GM12878 (cell line): Measurements from ENCODE around the gene ASGR2. TPM values are rescaled to one million over a fixed set of nuclear protein-coding genes. Genes with fewer than 3 reads are reported as not detected.

Experiments
- ATAC-seq: fragments of 200-7000 bp; cut with Tn5 transposase; 3 replicates; pipeline ENCODE4 v1.9.1; 2020; ENCODE audit warnings: mild to moderate bottlenecking, moderate library complexity
- BruUV-seq: library from RNA; stranded (reverse); fragments of 400-500 nt; replicated peaks from 2 replicates; lab custom pipeline; 2021; lab: Mats Ljungman, UMichigan
- CTCF ChIA-PET: fragments of 300-600 bp; sonication (Branson Sonifier 250); formaldehyde crosslinking; extraction: SDS; loops from one replicate; lab custom pipeline; 2021; ENCODE audit warnings: inconsistent platforms; lab: Yijun Ruan, JAX
- POLR2A ChIA-PET: fragments of 350-600 bp; formaldehyde crosslinking; extraction: SDS; loops from one replicate; lab custom pipeline; 2021; ENCODE audit warnings: inconsistent platforms; lab: Charles Lee
- RAD21 ChIA-PET: fragments of 300-600 bp; sonication (Branson Sonifier 250); formaldehyde crosslinking; loops from one replicate; lab custom pipeline; 2023; ENCODE audit warnings: antibody characterized with exemption; ENCODE audit not compliant: unreplicated experiment; lab: Charles Lee
- SMC1A ChIA-PET: fragments of 300-600 bp; sonication (Branson Sonifier 250); formaldehyde crosslinking; loops from one replicate; lab custom pipeline; 2023; ENCODE audit not compliant: unreplicated experiment, uncharacterized antibody; lab: Charles Lee
- DNase-seq: peaks from one replicate; pipeline ENCODE4 v3.0.0-alpha.2; 2011; ENCODE audit warnings: low read depth, low spot score
- FAIRE-seq: peaks from 3 replicates; lab custom pipeline; 2011; peaks lifted over from hg19 to GRCh38; lab: Jason Lieb, UNC
- H2AFZ ChIP-seq: 2 replicates; pipeline ENCODE4 v1.6.0; 2011; ENCODE audit warnings: low read depth, low read length, control low read depth; ENCODE audit not compliant: control insufficient read depth
- H3K27ac ChIP-seq: 2 replicates; pipeline ENCODE4 v1.5.1; 2011; ENCODE audit warnings: control low read depth; ENCODE audit not compliant: control insufficient read depth, insufficient read depth
- H3K27me3 ChIP-seq, 2 experiments: replicated peaks in 1 of 2; 2 replicates each; pipeline versions ENCODE4 v1.6.0 to v1.6.1; 2011; ENCODE audit warnings: low read length in 1 of 2; ENCODE audit not compliant: control insufficient read depth in 2 of 2, insufficient read depth in 2 of 2
- H3K36me3 ChIP-seq, 2 experiments: 2 replicates each; pipeline ENCODE4 v1.5.1; 2011; ENCODE audit warnings: low read length in 1 of 2; ENCODE audit not compliant: control insufficient read depth in 2 of 2, insufficient read depth in 2 of 2
- H3K4me1 ChIP-seq: 2 replicates; pipeline ENCODE4 v1.6.1; 2011; ENCODE audit warnings: mild to moderate bottlenecking, low read length, moderate library complexity, mixed read lengths; ENCODE audit not compliant: control insufficient read depth, insufficient read depth
- H3K4me2 ChIP-seq: 2 replicates; pipeline ENCODE4 v1.6.0; 2011; ENCODE audit warnings: control low read depth; ENCODE audit not compliant: control insufficient read depth, insufficient read depth
- H3K4me3 ChIP-seq: fragments of 200-600 bp; sonication (generic); 2 replicates; pipeline ENCODE4 v1.5.1; 2016
- H3K79me2 ChIP-seq: 2 replicates; pipeline ENCODE4 v1.6.0; 2011; ENCODE audit warnings: low read length; ENCODE audit not compliant: control insufficient read depth, insufficient read depth
- H3K9ac ChIP-seq: 2 replicates; pipeline ENCODE4 v1.8.0; 2011; ENCODE audit warnings: low read length, control low read depth, mixed read lengths; ENCODE audit not compliant: control insufficient read depth, insufficient read depth
- H3K9me3 ChIP-seq: replicated peaks from 3 replicates; pipeline ENCODE4 v1.5.1; 2011; ENCODE audit warnings: mild to moderate bottlenecking, low read length; ENCODE audit not compliant: control insufficient read depth, insufficient read depth
- H4K20me1 ChIP-seq: 2 replicates; pipeline ENCODE4 v1.6.0; 2011; ENCODE audit not compliant: control insufficient read depth, insufficient read depth
- CBFB ChIP-seq: IDR thresholded peaks from 2 replicates; pipeline ENCODE4 v1.6.1; 2016; ENCODE audit warnings: antibody characterized with exemption, low read depth
- EZH2 ChIP-seq: IDR thresholded peaks from 2 replicates; pipeline ENCODE4 v1.6.1; 2012; ENCODE audit warnings: low read depth, mild to moderate bottlenecking, control low read depth, inconsistent platforms, low read length, borderline replicate concordance; ENCODE audit not compliant: control insufficient read depth
- NR2C2 ChIP-seq: IDR thresholded peaks from 2 replicates; pipeline ENCODE4 v1.6.1; 2011; ENCODE audit warnings: borderline replicate concordance, low read depth; ENCODE audit not compliant: control insufficient read depth, insufficient read length
- POLR2AphosphoS2 ChIP-seq: IDR thresholded peaks from 2 replicates; pipeline ENCODE4 v1.6.1; 2011; ENCODE audit warnings: low read depth, mild to moderate bottlenecking, low read length, improper control_type of control experiment, moderate library complexity
- RAD21 ChIP-seq: IDR thresholded peaks from 2 replicates; pipeline ENCODE4 v1.6.1; 2011; ENCODE audit warnings: mild to moderate bottlenecking, low read depth, low read length, moderate library complexity; ENCODE audit not compliant: insufficient read depth
- SUZ12 ChIP-seq: fragments of 200-600 bp; sonication (generic); IDR thresholded peaks from one replicate; pipeline ENCODE4 v1.6.1; 2018; ENCODE audit warnings: antibody characterized with exemption, mild to moderate bottlenecking; ENCODE audit not compliant: unreplicated experiment
- TAF1 ChIP-seq: IDR thresholded peaks from 2 replicates; pipeline ENCODE4 v1.6.1; 2011; ENCODE audit warnings: mild to moderate bottlenecking, low read depth, low read length, borderline replicate concordance
- TBL1XR1 ChIP-seq: IDR thresholded peaks from 2 replicates; pipeline ENCODE4 v1.6.1; 2012; ENCODE audit warnings: low read depth, low read length, improper control_type of control experiment
- ZNF217 ChIP-seq: fragments of 450-650 bp; IDR thresholded peaks from 2 replicates; pipeline ENCODE4 v1.6.1; 2017; ENCODE audit warnings: antibody characterized with exemption, mild to moderate bottlenecking
- ZSCAN29 ChIP-seq: fragments of 450-650 bp; IDR thresholded peaks from 2 replicates; pipeline ENCODE4 v1.6.1; 2017; ENCODE audit warnings: mild to moderate bottlenecking, moderate library complexity
- WGBS: methylation state at CpG from one replicate; pipeline ENCODE4 v1.1.6; 2016; ENCODE audit warnings: low lambda C conversion rate; ENCODE audit not compliant: insufficient replicate concordance, insufficient coverage; ENCODE audit errors: missing lambda C conversion rate; 5-methylcytosine and 5-hydroxymethylcytosine counted together
- in situ Hi-C: fragments of 300-500 bp; cut with MboI; formaldehyde crosslinking; loops from 9 replicates; pipeline ENCODE4 v1.14.3; 2018; ENCODE audit warnings: mixed read lengths
- intact Hi-C: fragments of 100-400 bp; cut with micrococcal nuclease; formaldehyde crosslinking; loops from one replicate; pipeline ENCODE4 v1.14.2; 2022; ENCODE audit not compliant: unreplicated experiment
- polyA plus RNA-seq, 11 experiments: library from polyadenylated mRNA; depleted of rRNA in 4 of 11; unstranded in 6 of 11; stranded (reverse) in 5 of 11; fragments of >200 nt; fragmentation: Nextera tagmentation in 4 of 11; fragmentation: Illumina TruSeq in 1 of 11; extraction: Ambion mirVana in 4 of 11; extraction: Trizol in 1 of 11; gene quantifications; 1 replicate in 1 of 11; 2 replicates in 10 of 11; pipeline versions ENCODE4 v1.2.1 to v1.2.3, GENCODE V29; 2011 to 2016; ENCODE audit warnings: inconsistent platforms in 2 of 11, missing spikeins in 2 of 11, low read depth in 1 of 11
- total RNA-seq, 4 experiments: library from RNA; depleted of rRNA in 3 of 4; stranded (reverse); fragments of >200 nt in 3 of 4; fragmentation: Illumina TruSeq in 1 of 4; extraction: Trizol in 1 of 4; gene quantifications; 2 replicates each; pipeline versions ENCODE4 v1.2.1 to v1.2.3, GENCODE V29; 2013 to 2021

Gene ASGR2
- total and polyA plus RNA-seq, 10 of the 15 experiments (the other 5 are each of a cell fraction or from before 2014, with no cell fraction given): not detected

- Histone ChIP-seq H3K27me3 (no peaks in the 10 kb centered on the region), H3K4me2 (no peak overlapping the region), H3K9ac (no peak overlapping the region), H2AFZ (no peak overlapping the region), H3K4me3 (no peak overlapping the region), H3K79me2 (no peaks in the 10 kb centered on the region), H4K20me1 (no peaks in the 10 kb centered on the region), H3K4me1 (no peaks in the 10 kb centered on the region), H3K27ac (no peak overlapping the region), H3K9me3 (no peaks in the 10 kb centered on the region; the same call in 2 of the 3 replicates), H3K36me3 (no peaks in the 10 kb centered on the region)
- RAD21 ChIA-PET: interaction anchor here (1.0 kb wide), 1 partner anchor 22 kb away, joined by 3 read pairs; no protein-coding TSS in a partner anchor
- TF ChIP-seq RAD21: no peak
- SMC1A ChIA-PET: no interaction called here
- in situ Hi-C loops: no loop called here
- FAIRE-seq (no peak), DNase-seq (no peak), ATAC-seq (no peak)
- CTCF ChIA-PET: no interaction called here
- BruUV-seq: no TSS peak
- intact Hi-C loops: no loop called here
- WGBS: 0% methylated on average over 1 of the region's 1 CpG
- POLR2A ChIA-PET: no interaction called here
Observed at GRCh38 chr17:7068268-7068667, 46.4 kb downstream of the ASGR2 start.

GRCh38 chr17:7067198-7067597, 47.4 kb downstream of the ASGR2 start:
- WGBS: 5% methylated on average over 1 of the region's 1 CpG
- intact Hi-C loops: no loop called here
- no TSS peak for BruUV-seq
- Histone ChIP-seq H3K36me3 (no peaks in the 10 kb centered on the region), H2AFZ (no peak overlapping the region), H4K20me1 (no peaks in the 10 kb centered on the region), H3K4me2 (no peak overlapping the region), H3K9ac (no peak overlapping the region), H3K79me2 (no peaks in the 10 kb centered on the region), H3K27me3 (no peaks in the 10 kb centered on the region), H3K27ac (no peak overlapping the region), H3K4me1 (no peaks in the 10 kb centered on the region), H3K4me3 (no peak overlapping the region), H3K9me3 (no peaks in the 10 kb centered on the region; the same call in 2 of the 3 replicates)
- no peak for TF ChIP-seq POLR2AphosphoS2
- no peak for TF ChIP-seq CBFB
- no peak for TF ChIP-seq EZH2
- TF ChIP-seq NR2C2: no peak
- no peak for TF ChIP-seq ZSCAN29
- no peak for TF ChIP-seq SUZ12
- TF ChIP-seq TBL1XR1: no peak
- no peak for TF ChIP-seq ZNF217
- TF ChIP-seq TAF1: no peak
- ChIA-PET RAD21 (interaction anchor here (1.0 kb wide), 1 partner anchor 21 kb away, joined by 3 read pairs; no protein-coding TSS in a partner anchor), POLR2A (no interaction called here), SMC1A (no interaction called here), CTCF (no interaction called here)
- ATAC-seq: no peak
- in situ Hi-C loops: no loop called here
- FAIRE-seq: no peak
- no peak for DNase-seq
